GM11168 (cell line): Measurements from ENCODE around the gene PPP2R5C.

Source experiments
- in situ Hi-C: fragments of 300-500 bp; cut with MboI; formaldehyde crosslinking; loops from one replicate; pipeline ENCODE4 v1.12.0; 2022; ENCODE audit warnings: low sequenced_read_pairs; ENCODE audit not compliant: unreplicated experiment

The PPP2R5C gene

GRCh38 chr14:101878211-101878821 lies 116.8 kb downstream of the PPP2R5C start:
- in situ Hi-C loops: no loop called here

GRCh38 chr14:101878822-101879528 lies 117.5 kb downstream of the PPP2R5C start:
- in situ Hi-C loops: no loop called here

- in situ Hi-C loops: loop anchor here (10.0 kb wide), 1 partner anchor 105 kb away; no protein-coding TSS in a partner anchor
Observed at GRCh38 chr14:101879529-101880336, 118.2 kb downstream of the PPP2R5C start.

GRCh38 chr14:101881426-101881825 lies 119.9 kb downstream of the PPP2R5C start:
- in situ Hi-C loops: loop anchor here (10.0 kb wide), 1 partner anchor 107 kb away; no protein-coding TSS in a partner anchor

GRCh38 chr14:101882141-101882935 lies 120.8 kb downstream of the PPP2R5C start:
- in situ Hi-C loops: loop anchor here (10.0 kb wide), 1 partner anchor 108 kb away; no protein-coding TSS in a partner anchor

GRCh38 chr14:101884089-101884933 lies 122.8 kb downstream of the PPP2R5C start:
- in situ Hi-C loops: loop anchor here (10.0 kb wide), 1 partner anchor 110 kb away; no protein-coding TSS in a partner anchor

- in situ Hi-C loops: loop anchor here (10.0 kb wide), 1 partner anchor 110 kb away; no protein-coding TSS in a partner anchor
Observed at GRCh38 chr14:101884934-101885576, 123.5 kb downstream of the PPP2R5C start.

- in situ Hi-C loops: loop anchor here (10.0 kb wide), 1 partner anchor 112 kb away; no protein-coding TSS in a partner anchor
Observed at GRCh38 chr14:101887219-101887618, 125.7 kb downstream of the PPP2R5C start.

- in situ Hi-C loops: loop anchor here (10.0 kb wide), 1 partner anchor 113 kb away; no protein-coding TSS in a partner anchor
Observed at GRCh38 chr14:101888182-101888581, 126.7 kb downstream of the PPP2R5C start.

GRCh38 chr14:101889366-101889765 lies 127.9 kb downstream of the PPP2R5C start:
- in situ Hi-C loops: loop anchor here (10.0 kb wide), 1 partner anchor 115 kb away; no protein-coding TSS in a partner anchor

GRCh38 chr14:101889898-101890297 lies 128.4 kb downstream of the PPP2R5C start:
- in situ Hi-C loops: loop anchor here (10.0 kb wide), 1 partner anchor 115 kb away; no protein-coding TSS in a partner anchor

GRCh38 chr14:101891471-101891870 lies 130.0 kb downstream of the PPP2R5C start:
- in situ Hi-C loops: no loop called here

- in situ Hi-C loops: no loop called here
Observed at GRCh38 chr14:101893759-101894158, 132.2 kb downstream of the PPP2R5C start.

- in situ Hi-C loops: no loop called here
Observed at GRCh38 chr14:101894365-101895081, 133.0 kb downstream of the PPP2R5C start.

GRCh38 chr14:101895256-101895655 lies 133.7 kb downstream of the PPP2R5C start:
- in situ Hi-C loops: no loop called here

GRCh38 chr14:101897326-101897725 lies 135.8 kb downstream of the PPP2R5C start:
- in situ Hi-C loops: no loop called here

- in situ Hi-C loops: no loop called here
Observed at GRCh38 chr14:101898416-101898815, 136.9 kb downstream of the PPP2R5C start.

- in situ Hi-C loops: no loop called here
Observed at GRCh38 chr14:101899263-101899662, 137.8 kb downstream of the PPP2R5C start.
